GM18526 (cell line): Measurements from ENCODE around the gene MCOLN1.

Experiments used
- POLR2A ChIP-seq: IDR thresholded peaks from 3 replicates; pipeline ENCODE4 v1.6.1; 2011; ENCODE audit not compliant: insufficient read length; ENCODE audit errors: extremely low read depth

Gene MCOLN1

GRCh38 chr19:7516333-7516732 lies 6.1 kb upstream of the MCOLN1 start:
- no peak for TF ChIP-seq POLR2A

- no peak for TF ChIP-seq POLR2A
Observed at GRCh38 chr19:7516878-7517277, 5.5 kb upstream of the MCOLN1 start.

GRCh38 chr19:7519361-7520130 lies 2.9 kb upstream of the MCOLN1 start:
- no peak for TF ChIP-seq POLR2A

GRCh38 chr19:7520131-7521051 lies 2.0 kb upstream of the MCOLN1 start:
- no peak for TF ChIP-seq POLR2A

GRCh38 chr19:7521551-7522071 lies 813 bp upstream of the MCOLN1 start:
- no peak for TF ChIP-seq POLR2A

- no peak for TF ChIP-seq POLR2A
Observed at GRCh38 chr19:7522923-7523667, 671 bp downstream of the MCOLN1 start.

GRCh38 chr19:7524523-7524922 lies 2.1 kb downstream of the MCOLN1 start:
- TF ChIP-seq POLR2A: no peak

GRCh38 chr19:7524992-7525739 lies 2.7 kb downstream of the MCOLN1 start:
- TF ChIP-seq POLR2A: no peak

GRCh38 chr19:7526059-7526929 lies 3.9 kb downstream of the MCOLN1 start:
- no peak for TF ChIP-seq POLR2A

GRCh38 chr19:7527516-7528191 lies 5.2 kb downstream of the MCOLN1 start:
- TF ChIP-seq POLR2A: no peak

- TF ChIP-seq POLR2A: no peak
Observed at GRCh38 chr19:7528192-7528519, 5.7 kb downstream of the MCOLN1 start.

- TF ChIP-seq POLR2A: no peak
Observed at GRCh38 chr19:7528522-7529245, 6.3 kb downstream of the MCOLN1 start.

- TF ChIP-seq POLR2A: no peak
Observed at GRCh38 chr19:7529246-7529600, 6.8 kb downstream of the MCOLN1 start.
